Keratinocyte (primary cell): ENCODE results near the gene ARMC9.

Experiments
- CTCF ChIP-seq, 3 experiments: IDR thresholded peaks in 1 of 3; conservative IDR thresholded peaks in 1 of 3; optimal IDR thresholded peaks in 1 of 3; 2 replicates in 2 of 3; 3 replicates in 1 of 3; pipeline versions ENCODE3 to v1.5.1; 2011; ENCODE audit warnings: low read length in 3 of 3, mild to moderate bottlenecking in 3 of 3, moderate library complexity in 2 of 3, control low read depth in 1 of 3, inconsistent platforms in 1 of 3; ENCODE audit not compliant: insufficient read depth in 2 of 3; ENCODE audit errors: extremely low read depth in 1 of 3
- EZH2 ChIP-seq: IDR thresholded peaks from one replicate; pipeline ENCODE4 v1.6.1; 2012; ENCODE audit warnings: inconsistent platforms, mild to moderate bottlenecking, low read length, moderate library complexity

GRCh38 chr2:231308219-231308618, 109.8 kb downstream of the ARMC9 start:
- TF ChIP-seq CTCF (optimal IDR thresholded peaks at IDR 0.05 in 1 of 3, IDR thresholded peaks at IDR 0.05 in 1 of 3, conservative IDR thresholded peaks at IDR 0.05 in 1 of 3; ENCODE audit: extremely low read depth in 1 of 3, insufficient read depth in 2 of 3, low read length in 3 of 3), result no peak
- no peak for TF ChIP-seq EZH2
